H1 (cell line): ENCODE results near the gene CARD18.

Experiments
- BCL11A ChIP-seq, 2 experiments: IDR thresholded peaks; one replicate each; pipeline ENCODE4 v1.6.1; 2011; ENCODE audit warnings: low read depth in 2 of 2, low read length in 2 of 2, mild to moderate bottlenecking in 2 of 2
- CTBP2 ChIP-seq: IDR thresholded peaks from 2 replicates; pipeline ENCODE4 v1.7.0; 2011; ENCODE audit warnings: borderline replicate concordance, mild to moderate bottlenecking, moderate library complexity, mixed read lengths, low read length; ENCODE audit not compliant: insufficient read depth, insufficient read length
- EP300 ChIP-seq, 2 experiments: IDR thresholded peaks; 1 replicate in 1 of 2; 2 replicates in 1 of 2; pipeline ENCODE4 v1.6.1; 2011 to 2012; ENCODE audit warnings: low read depth in 2 of 2, low read length in 2 of 2, mild to moderate bottlenecking in 2 of 2, borderline replicate concordance in 1 of 2, inconsistent platforms in 1 of 2, moderate library complexity in 1 of 2
- EZH2 ChIP-seq: fragments of 200-600 bp; sonication (generic); IDR thresholded peaks from 2 replicates; pipeline ENCODE4 v1.7.1; 2012; ENCODE audit warnings: low read depth, mild to moderate bottlenecking, moderate library complexity, low read length, inconsistent platforms; ENCODE audit not compliant: severe bottlenecking
- HDAC2 ChIP-seq, 2 experiments: fragments of 300-600 bp in 1 of 2; sonication (generic) in 1 of 2; IDR thresholded peaks; 2 replicates each; pipeline ENCODE4 v1.6.1; 2011 to 2012; ENCODE audit warnings: low read depth in 2 of 2, low read length in 2 of 2, mild to moderate bottlenecking in 2 of 2, moderate library complexity in 2 of 2, borderline replicate concordance in 1 of 2, inconsistent platforms in 1 of 2
- JUN ChIP-seq: IDR thresholded peaks from 2 replicates; pipeline ENCODE4 v1.6.1; 2011; ENCODE audit warnings: low read depth, mild to moderate bottlenecking, improper control_type of control experiment, low read length
- KDM1A ChIP-seq: fragments of 200-600, 300-600 bp; sonication (generic); IDR thresholded peaks from 2 replicates; pipeline ENCODE4 v1.7.1; 2016; ENCODE audit warnings: mild to moderate bottlenecking, low read length, borderline replicate concordance
- POLR2A ChIP-seq, 2 experiments: IDR thresholded peaks; 1 replicate in 1 of 2; 2 replicates in 1 of 2; pipeline ENCODE4 v1.6.1; 2011; ENCODE audit warnings: low read depth in 2 of 2, low read length in 2 of 2, mild to moderate bottlenecking in 2 of 2; ENCODE audit errors: control extremely low read depth in 1 of 2
- RAD21 ChIP-seq, 2 experiments: IDR thresholded peaks in 1 of 2; conservative IDR thresholded peaks in 1 of 2; 2 replicates each; pipeline ENCODE4 v1.6.1; 2011; ENCODE audit warnings: low read depth in 2 of 2, low read length in 2 of 2, improper control_type of control experiment in 1 of 2, inconsistent platforms in 1 of 2, mild to moderate bottlenecking in 1 of 2, moderate library complexity in 1 of 2
- SP1 ChIP-seq: IDR thresholded peaks from 2 replicates; pipeline ENCODE4 v1.6.1; 2011; ENCODE audit warnings: low read depth, low read length
- SUZ12 ChIP-seq: fragments of 200-600 bp; sonication (generic); IDR thresholded peaks from 2 replicates; pipeline ENCODE4 v1.6.1; 2012; ENCODE audit warnings: mild to moderate bottlenecking, inconsistent platforms, low read length, moderate library complexity, mixed read lengths
- TAF1 ChIP-seq: IDR thresholded peaks from 2 replicates; pipeline ENCODE4 v1.6.1; 2011; ENCODE audit warnings: mild to moderate bottlenecking, low read depth, low read length
- TF ChIP-seq, protein P1 (sequence below): IDR thresholded peaks from 2 replicates; pipeline ENCODE4 v1.6.1; 2012; ENCODE audit warnings: inconsistent platforms
- TF ChIP-seq, protein P2 (sequence below), 3 experiments: IDR thresholded peaks; 1 replicate in 2 of 3; 2 replicates in 1 of 3; pipeline versions ENCODE4 v1.5.1 to v1.6.1; 2011; ENCODE audit warnings: low read length in 3 of 3, mild to moderate bottlenecking in 3 of 3, inconsistent platforms in 2 of 3, low read depth in 1 of 3, moderate library complexity in 1 of 3; ENCODE audit not compliant: insufficient read depth in 1 of 3; ENCODE audit errors: control extremely low read depth in 1 of 3

DNA sequence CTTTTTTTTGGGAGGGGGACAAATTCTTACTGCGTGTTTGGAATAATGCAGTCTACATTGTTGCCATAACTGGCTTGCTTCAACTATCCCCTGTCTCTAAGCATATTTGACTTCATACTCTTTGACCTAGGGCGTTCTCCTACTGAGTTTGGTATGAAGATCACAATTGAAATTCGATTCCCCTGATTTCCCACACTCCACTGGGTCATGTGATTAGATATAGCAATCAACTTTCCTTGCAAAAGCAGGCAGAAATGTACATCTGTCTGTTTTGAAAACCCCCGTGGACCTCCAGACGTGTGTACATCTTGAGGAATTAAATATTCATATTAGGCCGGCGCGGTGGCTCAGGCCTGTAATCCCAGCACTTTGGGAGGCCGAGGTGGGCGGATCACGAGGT is 13.8 kb upstream of the CARD18 start:
- TF ChIP-seq SUZ12: no peak
- TF ChIP-seq, protein P1, sequence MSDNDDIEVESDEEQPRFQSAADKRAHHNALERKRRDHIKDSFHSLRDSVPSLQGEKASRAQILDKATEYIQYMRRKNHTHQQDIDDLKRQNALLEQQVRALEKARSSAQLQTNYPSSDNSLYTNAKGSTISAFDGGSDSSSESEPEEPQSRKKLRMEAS: no peak
- TF ChIP-seq, protein P2, sequence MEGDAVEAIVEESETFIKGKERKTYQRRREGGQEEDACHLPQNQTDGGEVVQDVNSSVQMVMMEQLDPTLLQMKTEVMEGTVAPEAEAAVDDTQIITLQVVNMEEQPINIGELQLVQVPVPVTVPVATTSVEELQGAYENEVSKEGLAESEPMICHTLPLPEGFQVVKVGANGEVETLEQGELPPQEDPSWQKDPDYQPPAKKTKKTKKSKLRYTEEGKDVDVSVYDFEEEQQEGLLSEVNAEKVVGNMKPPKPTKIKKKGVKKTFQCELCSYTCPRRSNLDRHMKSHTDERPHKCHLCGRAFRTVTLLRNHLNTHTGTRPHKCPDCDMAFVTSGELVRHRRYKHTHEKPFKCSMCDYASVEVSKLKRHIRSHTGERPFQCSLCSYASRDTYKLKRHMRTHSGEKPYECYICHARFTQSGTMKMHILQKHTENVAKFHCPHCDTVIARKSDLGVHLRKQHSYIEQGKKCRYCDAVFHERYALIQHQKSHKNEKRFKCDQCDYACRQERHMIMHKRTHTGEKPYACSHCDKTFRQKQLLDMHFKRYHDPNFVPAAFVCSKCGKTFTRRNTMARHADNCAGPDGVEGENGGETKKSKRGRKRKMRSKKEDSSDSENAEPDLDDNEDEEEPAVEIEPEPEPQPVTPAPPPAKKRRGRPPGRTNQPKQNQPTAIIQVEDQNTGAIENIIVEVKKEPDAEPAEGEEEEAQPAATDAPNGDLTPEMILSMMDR (IDR thresholded peaks at IDR 0.05; ENCODE audit: control extremely low read depth in 1 of 3, insufficient read depth in 1 of 3, low read depth in 1 of 3, low read length in 3 of 3): no peak
- no peak for TF ChIP-seq EP300 (IDR thresholded peaks at IDR 0.05; ENCODE audit: borderline replicate concordance in 1 of 2, low read depth in 2 of 2, low read length in 2 of 2)
- TF ChIP-seq RAD21 (IDR thresholded peaks at IDR 0.05 in 1 of 2, conservative IDR thresholded peaks at IDR 0.05 in 1 of 2; ENCODE audit: low read depth in 2 of 2, low read length in 2 of 2): no peak
- TF ChIP-seq EZH2: no peak
- no peak for TF ChIP-seq KDM1A
- TF ChIP-seq BCL11A (IDR thresholded peaks at IDR 0.05; ENCODE audit: low read depth in 2 of 2, low read length in 2 of 2): no peak
- no peak for TF ChIP-seq TAF1
- TF ChIP-seq POLR2A (IDR thresholded peaks at IDR 0.05; ENCODE audit: control extremely low read depth in 1 of 2, low read depth in 2 of 2, low read length in 2 of 2): no peak
- no peak for TF ChIP-seq SP1
- TF ChIP-seq JUN: no peak
- no peak for TF ChIP-seq HDAC2 (IDR thresholded peaks at IDR 0.05; ENCODE audit: borderline replicate concordance in 1 of 2, low read depth in 2 of 2, low read length in 2 of 2)
- TF ChIP-seq CTBP2: no peak
